GM21381 (cell line): ENCODE results near the gene TMEM63C.

ENCODE experiments used
- ATAC-seq: cut with Tn5 transposase; IDR thresholded peaks from one replicate; pipeline ENCODE4 v1.9.1; 2021; ENCODE audit warnings: mild to moderate bottlenecking, moderate library complexity; ENCODE audit not compliant: unreplicated experiment

Gene TMEM63C

DNA sequence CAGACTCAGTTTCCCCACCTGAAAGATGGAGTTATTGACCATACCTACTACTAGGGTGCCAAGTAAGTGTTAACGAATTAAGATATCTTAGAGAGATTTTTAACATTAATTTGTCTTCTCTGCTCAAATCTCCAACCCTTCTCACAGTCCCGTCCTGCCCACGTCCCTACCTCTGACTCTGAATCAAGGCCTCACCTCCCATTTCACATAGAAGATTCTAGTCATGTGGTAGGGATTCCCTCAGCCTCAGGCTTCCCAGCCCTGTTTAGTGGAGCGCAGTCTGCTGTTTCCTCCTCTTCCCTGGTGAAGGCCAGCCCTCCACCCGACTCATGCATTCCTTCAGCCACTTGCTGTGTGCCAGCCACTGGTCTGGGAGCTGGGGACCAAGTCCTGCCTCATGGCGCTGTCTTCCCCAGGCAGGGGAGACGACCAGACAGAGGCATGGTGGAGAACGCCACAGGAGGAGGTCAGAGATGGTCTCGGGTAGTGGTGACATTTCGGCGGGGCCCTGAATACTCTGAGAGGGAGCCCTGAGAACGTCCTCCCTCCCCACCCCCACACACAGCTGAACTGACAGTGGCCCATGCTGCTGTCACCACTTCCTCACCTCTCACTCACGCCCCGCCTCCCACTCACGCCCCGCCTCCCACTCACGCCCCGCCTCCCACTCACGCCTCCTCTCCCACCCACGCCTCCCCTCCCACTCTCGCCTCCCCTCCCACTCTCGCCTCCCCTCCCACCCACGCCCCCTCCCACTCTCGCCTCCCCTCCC lies 38.8 kb downstream of the TMEM63C start:
- no peak for ATAC-seq

DNA sequence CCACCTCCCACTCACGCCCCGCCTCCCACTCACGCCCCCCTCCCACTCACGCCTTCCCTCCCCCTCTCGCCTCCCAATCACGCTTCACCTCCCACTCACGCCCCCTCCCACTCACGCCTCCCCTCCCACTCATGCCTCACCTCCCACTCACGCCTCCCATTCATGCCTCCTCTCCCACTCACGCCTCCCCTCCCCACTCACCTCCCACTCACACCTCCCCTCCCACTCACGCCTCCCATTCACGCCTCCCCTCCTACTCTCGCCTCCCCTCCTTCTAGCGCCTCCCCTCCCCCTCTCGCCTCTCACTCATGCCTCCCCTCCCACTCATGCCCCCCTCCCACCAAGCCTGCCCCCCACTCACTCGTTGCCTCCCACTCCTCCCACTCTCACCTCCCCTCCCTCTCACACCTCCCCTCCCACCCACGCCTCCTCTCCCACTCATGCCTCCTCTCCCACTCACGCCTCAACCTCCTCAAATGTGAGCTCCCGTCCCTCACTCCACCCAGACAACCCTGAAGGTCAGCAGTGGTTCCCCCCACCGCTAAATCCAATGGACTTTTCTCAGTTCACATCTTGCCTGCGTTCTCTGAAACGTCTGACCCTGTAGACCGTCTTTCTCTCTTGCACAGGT lies 39.8 kb downstream of the TMEM63C start:
- no peak for ATAC-seq

DNA sequence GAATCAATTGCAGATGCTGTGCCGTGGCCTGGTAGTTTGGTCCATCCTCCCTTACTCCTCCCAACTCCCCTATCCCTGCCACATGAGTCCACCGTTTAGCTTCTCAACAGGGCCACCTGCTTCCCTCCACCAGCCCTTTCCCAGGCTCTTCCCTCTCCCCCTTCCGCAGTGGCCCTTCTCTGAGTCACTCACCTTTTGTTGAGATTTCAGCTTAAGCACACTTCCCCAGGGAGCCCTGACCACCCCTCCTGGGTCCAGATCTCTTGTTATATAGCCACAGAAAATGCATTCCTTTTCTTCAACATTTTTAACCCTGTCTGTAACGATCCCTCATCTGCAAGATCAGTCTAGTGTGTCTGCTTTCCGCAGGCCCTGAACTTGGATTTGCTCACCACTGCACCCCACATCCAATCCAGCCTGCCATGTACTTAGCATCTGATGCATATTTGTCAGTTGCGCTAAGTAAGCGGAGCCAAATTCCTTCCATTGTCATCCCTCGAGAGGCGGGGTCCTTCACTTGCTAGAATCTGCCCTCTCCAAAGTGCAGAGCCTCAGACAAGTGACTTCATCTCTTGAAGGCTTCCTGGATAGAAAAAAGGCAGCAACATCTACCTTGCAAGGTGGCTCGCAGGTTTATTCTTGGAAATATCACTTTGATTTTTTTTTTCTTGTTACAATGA lies 41.1 kb downstream of the TMEM63C start:
- no peak for ATAC-seq

DNA sequence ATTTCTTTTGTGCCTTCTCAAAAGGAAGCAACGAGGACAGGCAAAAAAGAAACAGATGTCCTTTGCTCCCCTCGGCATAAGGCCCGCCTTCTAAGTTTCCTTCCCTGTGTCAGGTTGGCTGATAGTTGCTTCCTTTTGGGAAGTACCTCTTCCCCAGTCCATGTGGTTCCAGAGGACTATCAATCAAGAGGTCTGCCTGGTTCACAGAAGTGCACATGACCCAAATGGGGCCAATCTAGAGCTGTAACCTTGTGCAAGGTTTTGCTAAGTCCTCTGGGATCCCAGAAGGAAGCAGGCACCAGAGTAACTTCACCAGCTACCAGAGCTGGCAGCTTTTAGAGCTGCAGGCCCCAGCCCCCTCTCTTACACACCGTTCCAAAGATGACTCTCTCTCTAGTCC lies 42.6 kb downstream of the TMEM63C start:
- ATAC-seq, result no peak

GRCh38 chr14:77225254-77225653 lies 43.7 kb downstream of the TMEM63C start:
- ATAC-seq, result no peak

DNA sequence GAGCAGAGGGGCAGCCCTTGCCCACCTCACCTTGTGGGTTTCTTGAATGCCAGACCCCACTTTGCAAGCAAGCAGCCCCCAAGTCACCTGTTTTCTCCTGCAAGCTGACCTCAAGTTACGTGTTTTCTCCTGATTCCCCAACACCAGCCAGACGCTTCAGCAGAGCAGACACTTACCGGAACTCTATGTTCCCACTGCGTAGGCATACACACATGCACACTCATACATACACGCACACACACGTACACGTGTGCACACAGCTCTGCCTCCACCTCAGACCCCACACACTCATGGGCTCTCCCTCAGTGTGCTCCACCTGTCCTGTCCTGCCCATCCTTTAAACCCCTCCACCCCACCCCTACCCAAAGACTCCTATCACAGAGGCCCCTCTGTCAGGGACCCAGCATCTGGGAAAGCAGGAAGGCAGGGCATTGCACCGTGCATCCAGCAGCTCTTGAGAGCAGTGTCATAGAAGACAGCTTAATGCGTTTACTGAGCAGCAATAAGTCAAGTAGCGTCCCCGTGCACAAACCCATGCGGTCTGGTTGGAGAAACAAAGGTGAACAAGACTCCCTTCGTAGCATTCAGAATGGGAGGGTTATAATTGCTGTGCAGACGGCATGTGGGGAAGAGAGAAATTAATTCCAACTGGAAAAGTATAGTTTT lies 44.4 kb downstream of the TMEM63C start:
- no peak for ATAC-seq

DNA sequence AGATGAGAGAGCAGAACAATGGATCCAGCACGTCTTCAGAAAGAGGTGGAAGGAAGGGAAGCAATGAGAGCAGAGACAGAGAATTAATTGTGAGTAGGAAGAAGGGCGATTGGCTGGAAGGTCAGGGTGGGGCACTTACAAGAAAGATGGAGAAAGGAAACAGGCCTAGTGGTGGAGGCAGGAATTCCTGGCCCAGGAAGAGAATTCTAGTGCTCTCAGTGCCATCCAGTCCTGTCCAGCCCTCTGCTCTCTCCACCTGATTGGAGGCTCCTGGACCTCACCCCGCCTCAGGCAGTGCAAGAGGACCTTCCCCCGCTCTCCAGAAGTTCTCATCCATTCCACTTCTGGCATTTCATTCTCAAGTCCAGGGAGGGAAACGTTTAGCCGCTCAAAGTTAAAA lies 46.5 kb downstream of the TMEM63C start:
- no peak for ATAC-seq

DNA sequence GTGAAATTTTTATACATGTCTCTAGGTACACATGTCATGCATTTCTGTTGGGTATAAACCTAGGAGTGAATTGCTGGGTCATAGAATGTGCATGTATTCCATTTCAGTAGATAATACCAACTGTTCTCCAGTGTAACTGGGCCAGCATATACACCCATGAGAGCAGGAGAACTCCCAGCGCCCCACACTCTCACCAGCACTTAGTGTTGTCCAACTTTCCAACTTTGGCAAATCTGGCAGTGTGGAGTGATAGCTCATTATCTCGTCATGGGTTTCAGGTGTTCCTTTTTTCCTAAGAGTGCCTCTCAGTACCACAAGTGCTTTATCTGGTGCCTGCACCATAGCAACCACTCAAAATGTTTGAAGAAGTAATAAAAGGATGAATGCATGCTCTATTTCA lies 49.3 kb downstream of the TMEM63C start:
- no peak for ATAC-seq

- no peak for ATAC-seq
Observed at GRCh38 chr14:77231721-77232120, 50.1 kb downstream of the TMEM63C start.

- no peak for ATAC-seq
Observed at GRCh38 chr14:77236814-77237213, 55.2 kb downstream of the TMEM63C start.

DNA sequence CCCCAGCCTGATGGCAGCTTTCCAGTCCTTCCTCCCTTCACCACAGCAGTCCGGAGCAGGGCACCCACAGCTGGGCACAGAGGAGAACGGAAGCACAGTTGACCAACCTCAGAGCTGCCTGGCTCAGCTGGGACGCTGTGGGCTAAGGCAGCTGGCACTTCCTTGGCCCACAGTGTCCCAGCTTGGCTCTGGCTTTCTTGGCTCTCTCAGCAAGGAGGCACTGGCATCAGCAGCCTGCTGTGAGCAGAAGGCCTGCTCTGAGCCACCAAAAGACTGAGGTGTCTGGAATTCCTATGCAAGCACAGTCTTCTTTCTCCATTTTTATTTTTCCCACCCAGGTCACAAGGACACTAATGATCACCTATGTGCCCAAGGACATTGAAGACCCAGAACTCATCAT lies 56.8 kb downstream of the TMEM63C start:
- ATAC-seq, result no peak

GRCh38 chr14:77238996-77239395 lies 57.4 kb downstream of the TMEM63C start:
- no peak for ATAC-seq

- ATAC-seq, result no peak
Observed at GRCh38 chr14:77239412-77239811, 57.8 kb downstream of the TMEM63C start.

- no peak for ATAC-seq
Observed at GRCh38 chr14:77240336-77240915, 58.8 kb downstream of the TMEM63C start.

DNA sequence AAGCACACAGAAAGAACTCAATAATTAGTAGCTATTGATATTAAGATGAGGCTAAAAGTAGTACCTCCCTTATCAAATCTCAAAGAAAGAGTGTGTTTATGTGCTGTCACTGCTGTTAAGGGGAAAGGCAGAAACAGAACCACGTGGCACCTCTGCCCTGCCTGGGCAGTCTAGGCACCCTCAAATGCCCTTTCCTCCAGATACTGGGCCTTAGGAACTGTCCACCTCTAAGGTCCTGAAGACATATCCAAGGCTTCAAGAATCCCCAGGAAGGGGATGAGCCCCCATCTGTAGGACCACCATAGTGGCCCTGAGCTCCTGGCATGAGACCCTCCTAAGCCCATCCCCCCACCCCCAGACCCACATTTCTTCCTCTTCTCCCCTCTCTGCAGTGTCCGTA lies 60.4 kb downstream of the TMEM63C start:
- no peak for ATAC-seq

DNA sequence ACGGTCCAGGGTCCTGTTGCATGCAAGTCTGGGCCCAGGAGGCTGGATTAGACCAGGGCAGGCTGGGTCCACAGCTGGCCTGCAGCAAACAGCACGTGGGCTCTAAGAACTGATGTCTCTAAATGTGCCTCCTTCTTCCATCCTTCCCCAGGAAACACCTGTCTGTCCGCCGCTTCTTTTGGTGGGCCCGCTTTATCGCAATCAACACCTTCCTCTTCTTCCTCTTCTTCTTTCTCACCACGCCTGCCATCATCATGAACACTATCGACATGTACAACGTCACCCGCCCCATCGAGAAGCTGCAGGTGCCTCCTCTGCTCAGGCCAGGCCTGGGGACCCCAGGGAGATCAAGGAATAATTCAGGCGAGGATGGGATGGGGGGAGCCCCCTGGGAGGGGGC lies 61.2 kb downstream of the TMEM63C start:
- ATAC-seq, result no peak

GRCh38 chr14:77243853-77244252 lies 62.3 kb downstream of the TMEM63C start:
- ATAC-seq, result no peak

- ATAC-seq, result no peak
Observed at GRCh38 chr14:77245820-77246219, 64.2 kb downstream of the TMEM63C start.

- no peak for ATAC-seq
Observed at GRCh38 chr14:77246784-77247183, 65.2 kb downstream of the TMEM63C start.

- ATAC-seq, result no peak
Observed at GRCh38 chr14:77248666-77249065, 67.1 kb downstream of the TMEM63C start.

GRCh38 chr14:77249286-77249685 lies 67.7 kb downstream of the TMEM63C start:
- ATAC-seq, result no peak
